Kidney (tissue), 14 donors: Measurements from ENCODE around the gene H2BW1. TPM values are rescaled to one million over a fixed set of nuclear protein-coding genes. Genes with fewer than 3 reads are reported as not detected.
"Not testable (repeated sequence)": the region's sequence is repeated elsewhere in the genome, so short reads cannot be mapped to it uniquely, and the experiment has no call there.

Experiments used
- DNase-seq, 5 donors: peaks; one replicate each; pipeline ENCODE4 v3.0.0-alpha.2; 2013 to 2020
- FAIRE-seq: peaks from 2 replicates; lab custom pipeline; 2012; peaks lifted over from hg19 to GRCh38; lab: Jason Lieb, UNC
- H3K27ac ChIP-seq, 2 donors: one replicate each; pipeline ENCODE4 v1.7.0; 2013; ENCODE audit warnings: low read depth in 2 of 2, low read length in 2 of 2, inconsistent platforms in 1 of 2
- H3K27me3 ChIP-seq: one replicate; pipeline ENCODE4 v1.7.1; 2013; ENCODE audit warnings: low read length, inconsistent platforms; ENCODE audit not compliant: control insufficient read depth, insufficient read depth
- H3K36me3 ChIP-seq, 3 donors: one replicate each; pipeline versions ENCODE4 v1.7.0 to v1.7.1; 2013; ENCODE audit warnings: low read length in 3 of 3, control low read depth in 1 of 3, inconsistent platforms in 1 of 3; ENCODE audit not compliant: insufficient read depth in 3 of 3, control insufficient read depth in 2 of 3
- H3K4me1 ChIP-seq, 3 donors: one replicate each; pipeline versions ENCODE4 v1.7.0 to v1.7.1; 2013; ENCODE audit warnings: low read length in 3 of 3, inconsistent platforms in 1 of 3, low read depth in 1 of 3; ENCODE audit not compliant: control insufficient read depth in 2 of 3, insufficient read depth in 2 of 3
- H3K4me3 ChIP-seq, 3 donors: one replicate each; pipeline versions ENCODE4 v1.7.0 to v1.8.1; 2013; ENCODE audit warnings: low read length in 3 of 3, control low read depth in 1 of 3, inconsistent platforms in 1 of 3
- H3K9ac ChIP-seq, 3 donors: one replicate each; pipeline versions ENCODE4 v1.7.0 to v1.7.1; 2013; ENCODE audit warnings: low read length in 3 of 3, control low read depth in 1 of 3, inconsistent platforms in 1 of 3
- H3K9me3 ChIP-seq, 3 donors: one replicate each; pipeline versions ENCODE4 v1.7.0 to v1.7.1; 2013; ENCODE audit warnings: low read length in 3 of 3, control low read depth in 1 of 3, inconsistent platforms in 1 of 3; ENCODE audit not compliant: control insufficient read depth in 2 of 3, insufficient read depth in 1 of 3
- intact Hi-C: fragments of 100-400 bp; cut with DNase I; formaldehyde crosslinking; loops from one replicate; pipeline ENCODE4 v1.11.1; 2022
- polyA plus RNA-seq: library from polyadenylated mRNA; stranded (reverse); fragments of 350-450 nt; fragmentation: Illumina TruSeq; extraction: RNeasy Lipid Tissue Mini Kit (QIAGEN cat#74804); gene quantifications from one replicate; pipeline ENCODE4 v1.2.3, GENCODE V29; 2014; ENCODE audit warnings: low read depth, low replicate concordance; ENCODE audit not compliant: insufficient read depth
- total RNA-seq: library from RNA; stranded (reverse); fragmentation: NEBNext Ultra II Directional; extraction: Animal tissue kit (Norgen Biotek cat#: 25700); gene quantifications from one replicate; pipeline ENCODE4 v1.2.1, GENCODE V29; 2021
- TF ChIP-seq, protein P1 (sequence below): IDR thresholded peaks from 3 replicates; pipeline ENCODE4 v1.5.1; 2012; ENCODE audit warnings: mild to moderate bottlenecking, moderate library complexity, borderline replicate concordance; ENCODE audit not compliant: insufficient read depth; ENCODE audit errors: extremely low read depth
- donor health status: control.
- donor health status: control.
- donor health status: control.
- donor health status: control.
- donor health status: control.
- donor health status: DM: yes; HTN: yes; CAD: no.
- donor health status: Normal renal cell carcinoma (clear cell type).

Gene H2BW1
- total and polyA plus RNA-seq, 2 donors from 2014 or later: not detected

DNA sequence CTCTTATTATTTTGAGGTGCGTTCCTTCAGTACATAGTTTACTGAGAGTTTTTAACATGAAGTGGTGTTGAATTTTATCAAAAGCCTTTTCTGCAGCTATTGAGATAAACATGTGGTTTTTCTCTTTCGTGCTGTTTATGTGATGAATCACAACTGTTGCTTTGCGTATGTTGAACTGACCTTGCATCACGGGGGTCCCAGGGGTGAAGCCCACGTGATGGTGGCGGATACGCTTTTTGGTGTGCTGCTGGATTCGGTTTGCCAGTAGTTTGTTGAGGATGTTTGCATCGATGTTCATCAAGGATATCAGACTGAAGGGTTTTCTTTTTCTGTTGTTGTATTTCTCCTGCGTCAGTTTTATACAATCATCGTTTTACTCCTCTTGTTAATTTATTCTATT is 4.6 kb upstream of the H2BW1 start:
- intact Hi-C loops: no loop called here
- no peak overlapping the region for H3K4me3 ChIP-seq
- H3K36me3 ChIP-seq: no peaks in the 10 kb centered on the region
- TF ChIP-seq, protein P1, sequence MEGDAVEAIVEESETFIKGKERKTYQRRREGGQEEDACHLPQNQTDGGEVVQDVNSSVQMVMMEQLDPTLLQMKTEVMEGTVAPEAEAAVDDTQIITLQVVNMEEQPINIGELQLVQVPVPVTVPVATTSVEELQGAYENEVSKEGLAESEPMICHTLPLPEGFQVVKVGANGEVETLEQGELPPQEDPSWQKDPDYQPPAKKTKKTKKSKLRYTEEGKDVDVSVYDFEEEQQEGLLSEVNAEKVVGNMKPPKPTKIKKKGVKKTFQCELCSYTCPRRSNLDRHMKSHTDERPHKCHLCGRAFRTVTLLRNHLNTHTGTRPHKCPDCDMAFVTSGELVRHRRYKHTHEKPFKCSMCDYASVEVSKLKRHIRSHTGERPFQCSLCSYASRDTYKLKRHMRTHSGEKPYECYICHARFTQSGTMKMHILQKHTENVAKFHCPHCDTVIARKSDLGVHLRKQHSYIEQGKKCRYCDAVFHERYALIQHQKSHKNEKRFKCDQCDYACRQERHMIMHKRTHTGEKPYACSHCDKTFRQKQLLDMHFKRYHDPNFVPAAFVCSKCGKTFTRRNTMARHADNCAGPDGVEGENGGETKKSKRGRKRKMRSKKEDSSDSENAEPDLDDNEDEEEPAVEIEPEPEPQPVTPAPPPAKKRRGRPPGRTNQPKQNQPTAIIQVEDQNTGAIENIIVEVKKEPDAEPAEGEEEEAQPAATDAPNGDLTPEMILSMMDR: no peak
- FAIRE-seq (no peak), DNase-seq (no peak)
- H3K4me1 ChIP-seq: no peaks in the 10 kb centered on the region
- no peak overlapping the region for H3K9ac ChIP-seq
- no peaks in the 10 kb centered on the region for H3K27me3 ChIP-seq
- H3K27ac ChIP-seq: no peak overlapping the region
- H3K9me3 ChIP-seq: no peaks in the 10 kb centered on the region

- H3K27me3 ChIP-seq, H3K4me1 ChIP-seq, H3K9me3 ChIP-seq, DNase-seq, FAIRE-seq, intact Hi-C loops, H3K9ac ChIP-seq, H3K4me3 ChIP-seq, H3K27ac ChIP-seq, H3K36me3 ChIP-seq: not testable (repeated sequence)
These were observed 2.1 kb upstream of the H2BW1 start for GRCh38 chrX:104015576-104015975.

DNA sequence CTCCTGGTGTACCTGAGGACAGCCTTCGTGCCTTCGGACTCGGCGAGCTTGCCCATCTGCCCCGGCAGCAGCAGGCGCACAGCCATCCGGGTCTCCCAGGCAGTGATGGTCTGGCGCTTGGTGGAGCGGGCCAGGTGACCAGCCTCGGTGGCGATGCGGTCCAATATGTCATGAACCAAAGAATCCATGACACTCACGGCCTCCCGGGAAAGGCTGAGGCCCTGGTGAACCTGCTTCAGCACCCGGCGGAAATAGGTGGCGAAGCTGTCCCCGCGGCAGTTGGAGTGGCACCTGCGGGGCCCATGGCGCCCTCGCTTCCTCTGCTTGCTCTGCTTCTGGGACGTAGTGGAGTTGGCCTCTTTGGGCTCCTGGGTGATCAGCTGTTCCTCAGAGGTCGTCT is 350 bp downstream of the H2BW1 start:
- no peak for DNase-seq
- Histone ChIP-seq H3K4me3 (no peak overlapping the region), H3K27me3 (no peaks in the 10 kb centered on the region), H3K36me3 (no peaks in the 10 kb centered on the region), H3K4me1 (no peaks in the 10 kb centered on the region), H3K27ac (no peak overlapping the region), H3K9me3 (no peaks in the 10 kb centered on the region), H3K9ac (no peak overlapping the region)
- TF ChIP-seq, protein P1: no peak
- no peak for FAIRE-seq
- intact Hi-C loops: no loop called here

GRCh38 chrX:104008831-104009230 is 4.7 kb downstream of the H2BW1 start:
- H3K9me3 ChIP-seq: no peaks in the 10 kb centered on the region
- H3K4me1 ChIP-seq: no peaks in the 10 kb centered on the region
- FAIRE-seq (no peak), DNase-seq (no peak)
- H3K4me3 ChIP-seq: no peak overlapping the region
- no peak overlapping the region for H3K9ac ChIP-seq
- no peaks in the 10 kb centered on the region for H3K36me3 ChIP-seq
- H3K27ac ChIP-seq: no peak overlapping the region
- H3K27me3 ChIP-seq: no peaks in the 10 kb centered on the region
- TF ChIP-seq, protein P1: no peak
- intact Hi-C loops: no loop called here
